ENCODE results near the gene HLF.

DNA sequence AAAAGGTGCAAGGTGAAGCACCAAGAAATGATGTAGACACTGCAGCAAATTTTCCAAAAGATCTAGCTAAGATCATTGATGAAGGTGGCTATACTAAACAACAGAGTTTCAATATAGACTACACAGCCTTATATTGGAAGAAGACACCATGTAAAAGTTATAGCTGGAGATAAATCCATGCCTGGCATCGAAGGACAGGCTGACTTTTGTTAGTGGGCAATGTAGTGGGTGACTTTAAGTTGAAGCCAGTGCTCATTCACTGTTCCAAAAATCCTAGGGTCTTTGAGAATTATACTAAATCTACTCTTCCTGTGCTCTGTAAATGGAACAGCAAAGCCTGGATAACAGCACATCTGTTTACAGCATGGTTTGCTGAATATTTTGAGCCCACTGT, 26.4 kb downstream of the HLF start:
- TF ChIP-seq, protein P1, sequence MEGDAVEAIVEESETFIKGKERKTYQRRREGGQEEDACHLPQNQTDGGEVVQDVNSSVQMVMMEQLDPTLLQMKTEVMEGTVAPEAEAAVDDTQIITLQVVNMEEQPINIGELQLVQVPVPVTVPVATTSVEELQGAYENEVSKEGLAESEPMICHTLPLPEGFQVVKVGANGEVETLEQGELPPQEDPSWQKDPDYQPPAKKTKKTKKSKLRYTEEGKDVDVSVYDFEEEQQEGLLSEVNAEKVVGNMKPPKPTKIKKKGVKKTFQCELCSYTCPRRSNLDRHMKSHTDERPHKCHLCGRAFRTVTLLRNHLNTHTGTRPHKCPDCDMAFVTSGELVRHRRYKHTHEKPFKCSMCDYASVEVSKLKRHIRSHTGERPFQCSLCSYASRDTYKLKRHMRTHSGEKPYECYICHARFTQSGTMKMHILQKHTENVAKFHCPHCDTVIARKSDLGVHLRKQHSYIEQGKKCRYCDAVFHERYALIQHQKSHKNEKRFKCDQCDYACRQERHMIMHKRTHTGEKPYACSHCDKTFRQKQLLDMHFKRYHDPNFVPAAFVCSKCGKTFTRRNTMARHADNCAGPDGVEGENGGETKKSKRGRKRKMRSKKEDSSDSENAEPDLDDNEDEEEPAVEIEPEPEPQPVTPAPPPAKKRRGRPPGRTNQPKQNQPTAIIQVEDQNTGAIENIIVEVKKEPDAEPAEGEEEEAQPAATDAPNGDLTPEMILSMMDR (conservative IDR thresholded peaks at IDR 0.05; ENCODE audit: low read depth, low read length): no peak
- no peak for TF ChIP-seq EZH2 (IDR thresholded peaks at IDR 0.05; ENCODE audit: borderline replicate concordance, low read depth, low read length, poor library complexity, severe bottlenecking)

All from A673 (cell line).